HUES48 (cell line): ENCODE measurements around the gene AARS2.

Experiments used
- H3K27ac ChIP-seq: one replicate; pipeline ENCODE4 v1.7.0; 2013; ENCODE audit warnings: low read depth, low read length, inconsistent platforms
- H3K27me3 ChIP-seq: 2 replicates; pipeline ENCODE4 v1.6.1; 2013; ENCODE audit warnings: mild to moderate bottlenecking, low read length; ENCODE audit not compliant: control insufficient read depth, insufficient read depth
- H3K36me3 ChIP-seq: 2 replicates; pipeline ENCODE4 v1.6.1; 2013; ENCODE audit warnings: low read length; ENCODE audit not compliant: control insufficient read depth, insufficient read depth
- H3K4me1 ChIP-seq: 2 replicates; pipeline ENCODE4 v1.6.1; 2013; ENCODE audit warnings: mild to moderate bottlenecking, low read length; ENCODE audit not compliant: control insufficient read depth, insufficient read depth
- H3K4me3 ChIP-seq: 2 replicates; pipeline ENCODE4 v1.5.1; 2013; ENCODE audit warnings: mild to moderate bottlenecking, low read depth, low read length
- H3K9ac ChIP-seq: 2 replicates; pipeline ENCODE4 v1.6.1; 2013; ENCODE audit warnings: mild to moderate bottlenecking, low read depth, low read length, moderate library complexity
- H3K9me3 ChIP-seq: 2 replicates; pipeline ENCODE4 v1.6.1; 2013; ENCODE audit warnings: low read length; ENCODE audit not compliant: control insufficient read depth, insufficient read depth

AARS2 gene

DNA sequence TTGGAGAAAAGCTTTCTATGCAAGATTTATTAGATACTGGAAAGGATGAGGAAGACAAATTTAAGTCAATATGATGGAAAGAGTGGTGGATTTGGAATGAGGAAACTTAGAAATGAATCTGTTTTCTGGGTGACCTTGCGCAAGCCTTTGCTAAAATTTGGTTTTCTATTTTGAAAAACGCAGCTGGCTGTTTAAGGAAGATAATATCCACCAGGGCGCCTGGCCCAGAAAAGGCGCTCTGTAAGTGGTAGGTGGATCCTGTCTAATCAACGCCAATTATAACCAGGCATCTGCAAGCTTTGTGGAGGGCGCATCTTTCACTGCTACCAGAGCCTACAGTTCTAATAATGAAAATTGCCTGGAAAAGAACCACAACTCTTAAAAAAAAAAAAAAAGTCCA lies 28.9 kb upstream of the AARS2 start:
- no peaks in the 10 kb centered on the region for H3K36me3 ChIP-seq
- H3K4me3 ChIP-seq = 0 out of 2 replicates have a peak overlapping the region, but pooled peaks have one; percentile 21
- H3K27me3 ChIP-seq = peaks cover 5% of the 10 kb centered on the region; the same call in 1 of the 2 replicates
- no peak overlapping the region for H3K27ac ChIP-seq
- no peaks in the 10 kb centered on the region for H3K9me3 ChIP-seq
- no peak overlapping the region for H3K9ac ChIP-seq
- H3K4me1 ChIP-seq = no peaks in the 10 kb centered on the region

DNA sequence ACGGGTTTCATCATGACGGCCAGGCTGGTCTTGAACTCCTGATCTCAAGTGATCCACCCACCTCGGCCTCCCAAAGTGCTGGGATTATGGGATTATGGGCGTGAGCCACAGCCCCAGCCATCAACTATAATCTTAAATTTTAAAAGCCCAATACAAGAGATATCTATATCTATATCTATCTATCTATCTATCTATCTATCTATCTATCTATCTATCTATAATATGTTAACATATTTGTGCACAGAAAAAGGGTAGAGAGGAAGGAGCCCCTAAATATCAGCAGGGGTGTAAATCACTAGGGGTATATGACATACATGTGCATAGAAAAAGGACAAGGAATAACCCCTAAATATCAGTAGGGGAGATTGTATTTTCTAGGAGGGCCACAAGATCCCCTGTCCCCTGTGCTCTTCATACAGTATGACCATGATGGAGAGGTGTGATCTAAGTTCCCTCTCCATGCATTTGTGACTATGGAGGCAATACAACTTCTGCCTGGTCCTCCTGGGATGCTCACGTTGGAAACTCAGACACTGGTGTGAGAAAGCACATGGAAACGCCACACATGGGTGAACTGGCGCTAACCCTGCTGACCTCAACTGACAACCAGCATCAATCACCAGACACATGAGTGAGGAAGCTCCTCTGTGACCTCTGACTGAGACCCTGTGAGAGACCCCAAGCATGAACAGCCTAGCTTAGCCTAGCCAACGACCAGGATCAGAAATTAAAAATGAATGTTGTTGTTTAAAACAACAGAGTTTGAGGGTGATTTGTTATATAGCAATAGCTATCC lies 28.1 kb upstream of the AARS2 start:
- Histone ChIP-seq H3K27ac (no peak overlapping the region), H3K27me3 (peaks cover 5% of the 10 kb centered on the region; the same call in 1 of the 2 replicates), H3K4me1 (peaks cover 6% of the 10 kb centered on the region; the same call in 1 of the 2 replicates)

GRCh38 chr6:44339763-44340625 lies 26.8 kb upstream of the AARS2 start:
- Histone ChIP-seq H3K9me3 (no peaks in the 10 kb centered on the region), H3K36me3 (no peaks in the 10 kb centered on the region), H3K9ac (no peak overlapping the region), H3K27me3 (peaks cover 5% of the 10 kb centered on the region; the same call in 1 of the 2 replicates), H3K4me3 (no peak overlapping the region), H3K27ac (no peak overlapping the region), H3K4me1 (peaks cover 16% of the 10 kb centered on the region)

More for the DNA sequence above, 28.1 kb upstream of the AARS2 start:
- H3K36me3 ChIP-seq = no peaks in the 10 kb centered on the region
- no peak overlapping the region for H3K4me3 ChIP-seq
- H3K9me3 ChIP-seq = no peaks in the 10 kb centered on the region
- no peak overlapping the region for H3K9ac ChIP-seq

GRCh38 chr6:44339301-44339700 lies 26.2 kb upstream of the AARS2 start:
- Histone ChIP-seq H3K27me3 (peaks cover 5% of the 10 kb centered on the region; the same call in 1 of the 2 replicates), H3K27ac (no peak overlapping the region), H3K4me1 (peaks cover 16% of the 10 kb centered on the region), H3K36me3 (no peaks in the 10 kb centered on the region), H3K4me3 (no peak overlapping the region), H3K9me3 (no peaks in the 10 kb centered on the region), H3K9ac (no peak overlapping the region)

DNA sequence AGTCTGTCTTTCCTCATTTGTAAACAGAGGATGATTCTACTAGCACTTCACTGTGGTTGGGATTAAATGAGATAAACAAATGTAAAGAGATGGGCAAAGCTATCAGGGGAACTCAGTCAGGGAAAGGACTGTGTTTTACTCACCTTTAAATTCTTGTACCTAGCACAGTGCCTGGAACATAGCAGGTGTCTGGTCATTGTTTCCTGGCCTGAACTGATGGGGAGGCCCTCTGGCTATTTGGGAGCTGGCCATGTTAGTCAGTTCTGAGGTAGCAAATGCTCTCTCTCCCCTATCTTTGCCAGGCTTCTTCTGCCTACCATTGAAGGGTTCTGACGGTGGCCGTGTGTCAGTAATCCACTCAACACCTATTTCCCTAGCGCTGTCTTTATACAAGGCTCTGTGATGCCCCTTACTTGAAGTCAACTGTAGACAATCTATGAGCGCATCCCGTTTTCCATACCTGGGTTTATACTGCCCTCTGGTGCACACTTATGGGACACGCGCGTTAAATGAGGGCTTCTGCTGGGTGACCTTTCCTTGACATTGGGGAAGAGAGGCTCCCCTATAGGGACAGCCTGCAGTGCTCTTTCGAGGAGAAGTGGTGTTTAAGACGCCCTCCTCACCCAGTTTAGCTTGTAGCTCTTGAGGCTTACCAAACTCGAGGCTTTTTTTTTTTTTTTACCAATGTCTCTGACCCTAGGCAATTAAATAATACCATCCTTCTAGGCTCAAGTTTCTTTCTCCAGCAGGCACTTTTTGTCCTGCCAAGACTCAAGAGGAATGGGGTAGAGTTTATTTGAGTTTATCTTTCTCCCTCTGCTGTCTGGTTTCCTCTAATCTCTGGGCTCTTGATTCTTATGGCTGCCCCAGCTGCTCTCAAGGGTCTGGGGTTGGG lies 25.3 kb upstream of the AARS2 start:
- Histone ChIP-seq H3K27ac (no peak overlapping the region), H3K27me3 (peaks cover 5% of the 10 kb centered on the region; the same call in 1 of the 2 replicates)

DNA sequence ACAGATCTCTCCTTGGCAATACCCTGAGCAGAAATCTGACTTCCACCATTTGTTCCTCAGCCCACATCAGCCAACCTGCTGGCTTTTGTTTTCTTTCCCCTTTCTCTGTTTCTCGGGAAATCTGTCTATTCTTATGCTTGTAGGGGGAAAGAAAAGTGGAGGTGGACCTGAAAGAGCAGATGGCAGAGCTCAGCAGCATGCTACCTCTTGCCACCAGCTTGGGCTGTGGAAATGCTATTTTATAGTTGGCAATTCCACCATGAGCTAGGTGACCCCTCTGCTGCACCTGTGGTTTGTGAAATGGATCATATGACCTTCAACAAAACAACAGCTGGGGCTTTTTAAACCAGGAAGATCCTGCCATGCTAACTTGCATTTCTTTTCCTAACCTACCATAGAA lies 22.5 kb upstream of the AARS2 start:
- peaks cover 16% of the 10 kb centered on the region for H3K4me1 ChIP-seq
- no peaks in the 10 kb centered on the region for H3K36me3 ChIP-seq
- no peak overlapping the region for H3K9ac ChIP-seq

More for the DNA sequence above, 25.3 kb upstream of the AARS2 start:
- H3K4me1 ChIP-seq = peaks cover 16% of the 10 kb centered on the region
- no peak overlapping the region for H3K4me3 ChIP-seq
- H3K9me3 ChIP-seq = no peaks in the 10 kb centered on the region
- H3K36me3 ChIP-seq = no peaks in the 10 kb centered on the region
- H3K9ac ChIP-seq = no peak overlapping the region

DNA sequence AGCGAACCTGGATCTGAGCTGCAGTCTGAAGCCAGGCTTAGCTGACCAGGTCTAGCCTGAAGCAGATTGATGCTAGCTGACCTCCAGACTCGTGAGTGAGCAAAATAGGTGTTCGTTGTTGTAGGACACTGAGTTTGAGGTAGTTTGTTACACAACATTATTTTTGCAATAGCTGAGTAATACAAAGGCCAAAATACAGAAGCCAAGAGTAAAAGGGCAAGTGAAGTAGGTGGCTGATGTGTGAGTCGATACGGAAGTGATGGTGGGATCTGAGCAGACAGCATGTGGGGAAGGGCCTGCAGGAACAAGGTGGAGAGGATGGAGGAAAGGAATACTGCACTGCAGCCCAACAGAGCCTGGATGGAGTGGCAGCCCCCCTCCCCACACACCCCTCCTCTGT lies 20.8 kb upstream of the AARS2 start:
- Histone ChIP-seq H3K9me3 (no peaks in the 10 kb centered on the region), H3K4me3 (no peak overlapping the region), H3K9ac (no peak overlapping the region), H3K4me1 (peaks cover 16% of the 10 kb centered on the region), H3K36me3 (no peaks in the 10 kb centered on the region), H3K27me3 (0 out of 2 replicates have a peak, but pooled peaks cover 5% of the 10 kb centered on the region), H3K27ac (no peak overlapping the region)

More for the DNA sequence above, 22.5 kb upstream of the AARS2 start:
- no peaks in the 10 kb centered on the region for H3K27me3 ChIP-seq
- no peak overlapping the region for H3K27ac ChIP-seq
- H3K9me3 ChIP-seq = no peaks in the 10 kb centered on the region
- H3K4me3 ChIP-seq = no peak overlapping the region

DNA sequence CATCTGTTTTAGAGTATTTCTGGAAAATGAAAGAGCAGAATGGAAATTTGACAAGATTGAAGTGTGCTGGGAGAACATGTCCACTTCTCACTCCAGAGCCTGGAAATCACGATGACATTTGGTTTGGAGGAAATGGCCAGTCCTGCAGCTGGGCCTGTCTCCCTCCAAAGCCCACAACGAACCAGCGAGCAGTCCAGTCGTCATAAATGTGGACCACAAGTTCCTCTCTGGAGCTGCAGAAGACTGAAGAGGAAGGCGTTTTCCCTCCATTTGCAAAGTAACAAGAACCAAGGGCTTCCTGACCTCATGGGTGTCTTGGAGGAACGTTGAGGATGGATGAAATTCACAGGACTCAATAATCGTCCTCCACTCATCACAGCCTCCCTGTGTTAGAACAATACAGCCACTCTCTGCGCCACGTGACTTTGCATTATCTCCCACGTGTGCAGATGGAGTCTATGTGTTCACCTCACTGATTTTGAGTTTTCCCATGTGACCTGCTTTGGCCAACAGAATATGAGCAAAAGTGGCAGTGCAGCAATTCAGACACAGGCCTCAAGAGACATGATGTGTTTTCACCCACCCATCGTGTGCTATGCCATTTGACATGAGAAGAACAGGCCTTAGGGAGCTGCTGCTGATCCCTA lies 20.2 kb upstream of the AARS2 start:
- H3K4me3 ChIP-seq = no peak overlapping the region
- no peak overlapping the region for H3K27ac ChIP-seq
- no peak overlapping the region for H3K9ac ChIP-seq
- peaks cover 16% of the 10 kb centered on the region for H3K4me1 ChIP-seq
- H3K36me3 ChIP-seq = no peaks in the 10 kb centered on the region
- no peaks in the 10 kb centered on the region for H3K9me3 ChIP-seq
- 0 out of 2 replicates have a peak, but pooled peaks cover 5% of the 10 kb centered on the region for H3K27me3 ChIP-seq

- no peaks in the 10 kb centered on the region for H3K9me3 ChIP-seq
- H3K36me3 ChIP-seq = no peaks in the 10 kb centered on the region
- no peak overlapping the region for H3K9ac ChIP-seq
- H3K4me3 ChIP-seq = no peak overlapping the region
- H3K27me3 ChIP-seq = 0 out of 2 replicates have a peak, but pooled peaks cover 5% of the 10 kb centered on the region
- H3K4me1 ChIP-seq = peaks cover 24% of the 10 kb centered on the region
- no peak overlapping the region for H3K27ac ChIP-seq
Measured at GRCh38 chr6:44332585-44332984, 19.4 kb upstream of the AARS2 start.

GRCh38 chr6:44329858-44330257 lies 16.7 kb upstream of the AARS2 start:
- no peak overlapping the region for H3K4me3 ChIP-seq
- no peak overlapping the region for H3K27ac ChIP-seq
- 0 out of 2 replicates have a peak, but pooled peaks cover 5% of the 10 kb centered on the region for H3K27me3 ChIP-seq
- no peaks in the 10 kb centered on the region for H3K36me3 ChIP-seq
- H3K9ac ChIP-seq = no peak overlapping the region
- no peaks in the 10 kb centered on the region for H3K9me3 ChIP-seq
- peaks cover 9% of the 10 kb centered on the region for H3K4me1 ChIP-seq
